Endothelial cell of umbilical vein (primary cell): ENCODE results near the gene CEP55.

Experiments
- EZH2 ChIP-seq: IDR thresholded peaks from 2 replicates; pipeline ENCODE4 v1.6.1; 2012; ENCODE audit warnings: borderline replicate concordance, low read depth, mild to moderate bottlenecking, moderate library complexity, low read length, inconsistent platforms; ENCODE audit not compliant: severe bottlenecking
- JUN ChIP-seq: IDR thresholded peaks from 2 replicates; pipeline ENCODE4 v1.6.1; 2011; ENCODE audit warnings: borderline replicate concordance, low read depth; ENCODE audit not compliant: insufficient read length, insufficient read depth
- MYC ChIP-seq: IDR thresholded peaks from one replicate; pipeline ENCODE4 v1.6.1; 2011; ENCODE audit warnings: mild to moderate bottlenecking, low read depth, low read length
- POLR2A ChIP-seq: IDR thresholded peaks from 2 replicates; pipeline ENCODE4 v1.6.1; 2012; ENCODE audit warnings: low read depth, mild to moderate bottlenecking, control low read depth, low read length
- TF ChIP-seq, protein P1 (sequence below): IDR thresholded peaks from 2 replicates; pipeline ENCODE4 v1.6.1; 2011; ENCODE audit not compliant: insufficient read depth, insufficient read length
- TF ChIP-seq, protein P2 (sequence below), 2 donors: IDR thresholded peaks; 1 replicate in 1 of 2; 2 replicates in 1 of 2; pipeline ENCODE4 v1.5.1; 2011; ENCODE audit warnings: low read length in 2 of 2, mild to moderate bottlenecking in 2 of 2, moderate library complexity in 2 of 2, control low read depth in 1 of 2, inconsistent platforms in 1 of 2, low read depth in 1 of 2; ENCODE audit not compliant: insufficient read depth in 1 of 2; ENCODE audit errors: extremely low read depth in 1 of 2

GRCh38 chr10:93509816-93510215 lies 13.4 kb downstream of the CEP55 start:
- TF ChIP-seq MYC (no peak), EZH2 (no peak), JUN (no peak), POLR2A (no peak)
- TF ChIP-seq, protein P1, sequence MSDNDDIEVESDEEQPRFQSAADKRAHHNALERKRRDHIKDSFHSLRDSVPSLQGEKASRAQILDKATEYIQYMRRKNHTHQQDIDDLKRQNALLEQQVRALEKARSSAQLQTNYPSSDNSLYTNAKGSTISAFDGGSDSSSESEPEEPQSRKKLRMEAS, result no peak
- TF ChIP-seq, protein P2, sequence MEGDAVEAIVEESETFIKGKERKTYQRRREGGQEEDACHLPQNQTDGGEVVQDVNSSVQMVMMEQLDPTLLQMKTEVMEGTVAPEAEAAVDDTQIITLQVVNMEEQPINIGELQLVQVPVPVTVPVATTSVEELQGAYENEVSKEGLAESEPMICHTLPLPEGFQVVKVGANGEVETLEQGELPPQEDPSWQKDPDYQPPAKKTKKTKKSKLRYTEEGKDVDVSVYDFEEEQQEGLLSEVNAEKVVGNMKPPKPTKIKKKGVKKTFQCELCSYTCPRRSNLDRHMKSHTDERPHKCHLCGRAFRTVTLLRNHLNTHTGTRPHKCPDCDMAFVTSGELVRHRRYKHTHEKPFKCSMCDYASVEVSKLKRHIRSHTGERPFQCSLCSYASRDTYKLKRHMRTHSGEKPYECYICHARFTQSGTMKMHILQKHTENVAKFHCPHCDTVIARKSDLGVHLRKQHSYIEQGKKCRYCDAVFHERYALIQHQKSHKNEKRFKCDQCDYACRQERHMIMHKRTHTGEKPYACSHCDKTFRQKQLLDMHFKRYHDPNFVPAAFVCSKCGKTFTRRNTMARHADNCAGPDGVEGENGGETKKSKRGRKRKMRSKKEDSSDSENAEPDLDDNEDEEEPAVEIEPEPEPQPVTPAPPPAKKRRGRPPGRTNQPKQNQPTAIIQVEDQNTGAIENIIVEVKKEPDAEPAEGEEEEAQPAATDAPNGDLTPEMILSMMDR (IDR thresholded peaks at IDR 0.05; ENCODE audit: extremely low read depth in 1 of 2, insufficient read depth in 1 of 2, low read depth in 1 of 2, low read length in 2 of 2), result no peak
